ENCODE measurements around the gene SCN11A. TPM values are rescaled to one million over a fixed set of nuclear protein-coding genes. Genes with fewer than 3 reads are reported as not detected.

SCN11A gene
- polyA plus RNA-seq, 3 donors = not detected

DNA sequence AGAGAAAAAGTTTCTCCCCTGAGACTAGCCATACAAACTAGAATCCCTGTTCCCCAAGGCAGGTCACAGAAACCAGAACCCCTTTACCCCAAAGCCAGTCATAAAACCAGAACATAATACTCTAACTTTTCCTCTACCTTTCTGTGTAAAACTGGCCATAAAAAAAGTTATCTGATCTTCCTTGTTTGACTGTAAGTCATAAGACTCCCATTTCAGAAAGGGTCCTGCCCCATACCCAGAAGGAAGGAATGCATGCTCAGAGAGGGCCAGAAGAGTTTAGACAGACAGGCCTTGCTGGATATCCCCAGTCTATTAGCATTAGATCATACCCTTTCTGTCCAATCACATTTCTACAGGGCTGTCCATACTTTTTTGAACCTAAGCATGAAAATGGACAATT, 27.2 kb downstream of the SCN11A start:
- Histone ChIP-seq H4K20me1 (ENCODE audit: insufficient read depth, low read length) (no peaks in the 10 kb centered on the region), H3K27me3 (ENCODE audit: control insufficient read depth in 2 of 2, insufficient read depth in 2 of 2, low read length in 2 of 2) (no peaks in the 10 kb centered on the region), H3K4me2 (replicated peaks; ENCODE audit: extremely low read depth, low read length, poor library complexity, severe bottlenecking) (no peak overlapping the region), H3K36me3 (replicated peaks in 1 of 2; ENCODE audit: control insufficient read depth in 1 of 2, insufficient read depth in 2 of 2, low read length in 2 of 2) (no peaks in the 10 kb centered on the region), H2AFZ (ENCODE audit: insufficient read depth, low read depth, low read length, poor library complexity, severe bottlenecking) (no peak overlapping the region), H3K27ac (ENCODE audit: low read depth in 1 of 2, low read length in 2 of 2) (no peak overlapping the region), H3K79me2 (ENCODE audit: insufficient read depth, low read length) (no peaks in the 10 kb centered on the region), H3K9me3 (replicated peaks in 1 of 2; ENCODE audit: control insufficient read depth in 1 of 2, insufficient read depth in 1 of 2, low read length in 2 of 2) (no peaks in the 10 kb centered on the region), H3K9ac (ENCODE audit: insufficient read depth, low read length, poor library complexity, severe bottlenecking) (no peak overlapping the region), H3K4me1 (ENCODE audit: control insufficient read depth in 1 of 2, insufficient read depth in 2 of 2, low read length in 2 of 2) (peaks cover 6% of the 10 kb centered on the region in 2 donors), H3K4me3 (replicated peaks in 1 of 3; ENCODE audit: low read depth in 2 of 3, low read length in 3 of 3) (no peak overlapping the region)
- H3K4me3 Mint-ChIP-seq = no peak overlapping the region
- H3K27ac Mint-ChIP-seq = no peak overlapping the region
- H3K9me3 Mint-ChIP-seq = no peaks in the 10 kb centered on the region
- DNase-seq = no peak
- TF ChIP-seq, protein P1, sequence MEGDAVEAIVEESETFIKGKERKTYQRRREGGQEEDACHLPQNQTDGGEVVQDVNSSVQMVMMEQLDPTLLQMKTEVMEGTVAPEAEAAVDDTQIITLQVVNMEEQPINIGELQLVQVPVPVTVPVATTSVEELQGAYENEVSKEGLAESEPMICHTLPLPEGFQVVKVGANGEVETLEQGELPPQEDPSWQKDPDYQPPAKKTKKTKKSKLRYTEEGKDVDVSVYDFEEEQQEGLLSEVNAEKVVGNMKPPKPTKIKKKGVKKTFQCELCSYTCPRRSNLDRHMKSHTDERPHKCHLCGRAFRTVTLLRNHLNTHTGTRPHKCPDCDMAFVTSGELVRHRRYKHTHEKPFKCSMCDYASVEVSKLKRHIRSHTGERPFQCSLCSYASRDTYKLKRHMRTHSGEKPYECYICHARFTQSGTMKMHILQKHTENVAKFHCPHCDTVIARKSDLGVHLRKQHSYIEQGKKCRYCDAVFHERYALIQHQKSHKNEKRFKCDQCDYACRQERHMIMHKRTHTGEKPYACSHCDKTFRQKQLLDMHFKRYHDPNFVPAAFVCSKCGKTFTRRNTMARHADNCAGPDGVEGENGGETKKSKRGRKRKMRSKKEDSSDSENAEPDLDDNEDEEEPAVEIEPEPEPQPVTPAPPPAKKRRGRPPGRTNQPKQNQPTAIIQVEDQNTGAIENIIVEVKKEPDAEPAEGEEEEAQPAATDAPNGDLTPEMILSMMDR (IDR thresholded peaks at IDR 0.05) = no peak
- H3K4me1 Mint-ChIP-seq = peaks cover 8% of the 10 kb centered on the region
- no peaks in the 10 kb centered on the region for H3K36me3 Mint-ChIP-seq
- intact Hi-C loops (cut with micrococcal nuclease) = no loop called here
- H3K27me3 Mint-ChIP-seq (ENCODE audit: low read depth in 3 of 3) = peaks cover 0 to 4% (median 2%) of the 10 kb centered on the region in 3 donors

DNA sequence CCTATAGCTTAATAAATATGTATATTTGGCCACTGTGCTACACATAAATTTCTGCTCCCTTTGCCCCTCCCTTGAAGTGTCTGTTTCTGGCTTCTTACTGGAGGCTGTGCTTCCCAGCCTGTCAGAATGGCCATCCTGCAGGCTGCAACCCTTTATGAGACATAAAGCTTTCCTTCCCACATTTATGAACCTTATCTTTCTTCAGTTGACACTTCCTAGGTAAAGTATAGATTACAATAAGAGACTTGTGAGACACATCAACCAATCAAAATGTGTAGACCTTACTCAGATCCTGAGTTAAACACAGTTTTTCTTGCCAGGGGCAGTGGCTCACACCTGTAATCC, 29.5 kb downstream of the SCN11A start:
- Mint-ChIP-seq H3K9me3 (no peaks in the 10 kb centered on the region), H3K4me3 (peak overlapping the region in 1 of 2 donors; percentile 35), H3K27me3 (ENCODE audit: low read depth in 3 of 3) (peaks cover 0 to 2% (median 2%) of the 10 kb centered on the region in 3 donors), H3K27ac (no peak overlapping the region), H3K36me3 (no peaks in the 10 kb centered on the region), H3K4me1 (peaks cover 8% of the 10 kb centered on the region)
- H3K27me3 ChIP-seq (ENCODE audit: control insufficient read depth in 2 of 2, insufficient read depth in 2 of 2, low read length in 2 of 2) = no peaks in the 10 kb centered on the region
- no peak overlapping the region for H3K4me3 ChIP-seq (replicated peaks in 1 of 3; ENCODE audit: low read depth in 2 of 3, low read length in 3 of 3)
- no peaks in the 10 kb centered on the region for H3K79me2 ChIP-seq (ENCODE audit: insufficient read depth, low read length)
- no peaks in the 10 kb centered on the region for H4K20me1 ChIP-seq (ENCODE audit: insufficient read depth, low read length)
- DNase-seq = no peak
- no peak overlapping the region for H3K4me2 ChIP-seq (replicated peaks; ENCODE audit: extremely low read depth, low read length, poor library complexity, severe bottlenecking)
- no peak overlapping the region for H3K9ac ChIP-seq (ENCODE audit: insufficient read depth, low read length, poor library complexity, severe bottlenecking)
- intact Hi-C loops (cut with micrococcal nuclease) = no loop called here
- no peak overlapping the region for H2AFZ ChIP-seq (ENCODE audit: insufficient read depth, low read depth, low read length, poor library complexity, severe bottlenecking)
- H3K27ac ChIP-seq (ENCODE audit: low read depth in 1 of 2, low read length in 2 of 2) = no peak overlapping the region
- peaks cover 6% of the 10 kb centered on the region in 2 donors for H3K4me1 ChIP-seq (ENCODE audit: control insufficient read depth in 1 of 2, insufficient read depth in 2 of 2, low read length in 2 of 2)
- H3K36me3 ChIP-seq (replicated peaks in 1 of 2; ENCODE audit: control insufficient read depth in 1 of 2, insufficient read depth in 2 of 2, low read length in 2 of 2) = no peaks in the 10 kb centered on the region
- no peaks in the 10 kb centered on the region for H3K9me3 ChIP-seq (replicated peaks in 1 of 2; ENCODE audit: control insufficient read depth in 1 of 2, insufficient read depth in 1 of 2, low read length in 2 of 2)
- TF ChIP-seq, protein P1 (IDR thresholded peaks at IDR 0.05) = no peak
